ENCODE data around the gene GTSE1.

- TF ChIP-seq CTCF (IDR thresholded peaks at IDR 0.05) (no peak), CBX8 (IDR thresholded peaks at IDR 0.05) (no peak), RAD21 (conservative IDR thresholded peaks at IDR 0.05 in 1 of 2, IDR thresholded peaks at IDR 0.05 in 1 of 2) (no peak), MAX (IDR thresholded peaks at IDR 0.05) (no peak), EHF (CRISPR knock-in tag; IDR thresholded peaks at IDR 0.05) (no peak), POLR2A (IDR thresholded peaks at IDR 0.05; ENCODE audit: low read length) (no peak), HES2 (IDR thresholded peaks at IDR 0.05) (no peak), USF2 (IDR thresholded peaks at IDR 0.05) (no peak), JUN (IDR thresholded peaks at IDR 0.05) (no peak), HMGXB4 (CRISPR knock-in tag; IDR thresholded peaks at IDR 0.05; ENCODE audit: borderline replicate concordance) (no peak), SMC3 (IDR thresholded peaks at IDR 0.05) (no peak), NR3C1 (IDR thresholded peaks at IDR 0.05) (no peak), ZNF302 (CRISPR knock-in tag; IDR thresholded peaks at IDR 0.05) (no peak)
These were observed 62.1 kb downstream of the GTSE1 start for GRCh38 chr22:46358766-46359165.
